Loucy (cell line): ENCODE data around the gene C17orf107.

Experiments used
- H2AFZ ChIP-seq: fragments of 200-600 bp; sonication (generic); 2 replicates; pipeline ENCODE4 v1.6.0; 2016; ENCODE audit warnings: antibody characterized with exemption, mild to moderate bottlenecking, low read length, moderate library complexity
- H3F3A ChIP-seq: fragments of 200-600 bp; 2 replicates; pipeline ENCODE4 v1.6.0; 2016; ENCODE audit warnings: antibody characterized with exemption, low read depth, mild to moderate bottlenecking
- H3K27me3 ChIP-seq: fragments of 200-600 bp; sonication (generic); 2 replicates; pipeline ENCODE4 v1.6.1; 2014; ENCODE audit warnings: low read length, mild to moderate bottlenecking; ENCODE audit not compliant: insufficient read depth, poor library complexity, severe bottlenecking
- H3K36me3 ChIP-seq: fragments of 200-600 bp; sonication (generic); 2 replicates; pipeline ENCODE4 v1.6.1; 2016; ENCODE audit warnings: low read length; ENCODE audit not compliant: insufficient read depth
- H3K4me1 ChIP-seq: fragments of 200-600 bp; sonication (generic); 2 replicates; pipeline ENCODE4 v1.5.1; 2014; ENCODE audit warnings: low read length, mild to moderate bottlenecking; ENCODE audit not compliant: insufficient read depth, poor library complexity, severe bottlenecking
- H3K4me2 ChIP-seq: fragments of 200-600 bp; sonication (generic); 2 replicates; pipeline ENCODE4 v1.6.0; 2014; ENCODE audit warnings: antibody characterized with exemption, low read length, low read depth, mild to moderate bottlenecking; ENCODE audit not compliant: poor library complexity, severe bottlenecking
- H3K4me3 ChIP-seq: fragments of 200-600 bp; sonication (generic); 2 replicates; pipeline ENCODE4 v1.5.1; 2014; ENCODE audit warnings: low read length, mild to moderate bottlenecking, mixed read lengths; ENCODE audit not compliant: poor library complexity, severe bottlenecking
- H3K79me2 ChIP-seq: fragments of 200-600 bp; sonication (generic); 2 replicates; pipeline ENCODE4 v1.6.1; 2014; ENCODE audit warnings: low read length; ENCODE audit not compliant: insufficient read depth
- H3K9ac ChIP-seq: fragments of 200-600 bp; sonication (generic); 2 replicates; pipeline ENCODE4 v1.6.0; 2014; ENCODE audit warnings: mild to moderate bottlenecking, low read depth, low read length, moderate library complexity; ENCODE audit not compliant: poor library complexity, severe bottlenecking
- H3K9me2 ChIP-seq: fragments of 200-600 bp; sonication (generic); replicated peaks from 2 replicates; pipeline ENCODE4 v1.6.1; 2016; ENCODE audit warnings: low read depth, low read length, mixed read lengths
- H3K9me3 ChIP-seq: fragments of 200-600 bp; sonication (generic); 2 replicates; pipeline ENCODE4 v1.6.1; 2014; ENCODE audit warnings: mild to moderate bottlenecking, antibody characterized with exemption, low read length, low read depth; ENCODE audit not compliant: insufficient read depth
- H4K20me1 ChIP-seq: fragments of 200-600 bp; sonication (generic); 2 replicates; pipeline ENCODE4 v1.6.0; 2014; ENCODE audit warnings: antibody characterized with exemption, low read length, mild to moderate bottlenecking; ENCODE audit not compliant: insufficient read depth, poor library complexity, severe bottlenecking
- CTCF ChIP-seq: fragments of 200-600 bp; sonication (generic); conservative IDR thresholded peaks from 2 replicates; pipeline ENCODE4 v1.5.1; 2014; ENCODE audit warnings: mild to moderate bottlenecking, antibody characterized with exemption, low read length
- EZH2phosphoT487 ChIP-seq: fragments of 200-600 bp; IDR thresholded peaks from 2 replicates; pipeline ENCODE4 v1.6.1; 2018; ENCODE audit warnings: antibody characterized with exemption, mild to moderate bottlenecking, moderate library complexity, borderline replicate concordance

Gene C17orf107

GRCh38 chr17:4940555-4941318 lies 41.4 kb downstream of the C17orf107 start:
- peaks cover 29% of the 10 kb centered on the region for H3F3A ChIP-seq
- H3K9ac ChIP-seq: peak overlapping the region; percentile 99
- H3K9me3 ChIP-seq: no peaks in the 10 kb centered on the region
- peaks cover 85% of the 10 kb centered on the region for H3K79me2 ChIP-seq
- peaks cover 77% of the 10 kb centered on the region for H3K4me1 ChIP-seq
- peak overlapping the region; percentile 90 for H3K4me3 ChIP-seq
- peak overlapping the region; percentile 61; the same call in 1 of the 2 replicates for H2AFZ ChIP-seq
- peaks cover 31% of the 10 kb centered on the region for H3K36me3 ChIP-seq
- TF ChIP-seq EZH2phosphoT487 (no peak), CTCF (no peak)
- H3K4me2 ChIP-seq: peak overlapping the region; percentile 96
- H3K9me2 ChIP-seq: no peaks in the 10 kb centered on the region
- no peaks in the 10 kb centered on the region for H3K27me3 ChIP-seq
- peaks cover 54% of the 10 kb centered on the region for H4K20me1 ChIP-seq

GRCh38 chr17:4941319-4941610 lies 41.9 kb downstream of the C17orf107 start:
- Histone ChIP-seq H3K4me1 (peaks cover 72% of the 10 kb centered on the region), H3K9ac (peak overlapping the region; percentile 99), H2AFZ (no peak overlapping the region), H3K4me3 (peak overlapping the region; percentile 90), H3K9me3 (no peaks in the 10 kb centered on the region), H3K4me2 (peak overlapping the region; percentile 96), H3K79me2 (peaks cover 87% of the 10 kb centered on the region), H3K27me3 (no peaks in the 10 kb centered on the region), H3F3A (peaks cover 31% of the 10 kb centered on the region), H3K9me2 (no peaks in the 10 kb centered on the region), H4K20me1 (peaks cover 59% of the 10 kb centered on the region), H3K36me3 (peaks cover 34% of the 10 kb centered on the region)
- TF ChIP-seq EZH2phosphoT487 (no peak), CTCF (no peak)

- no peak overlapping the region for H2AFZ ChIP-seq
- no peaks in the 10 kb centered on the region for H3K9me3 ChIP-seq
- H3F3A ChIP-seq: peaks cover 38% of the 10 kb centered on the region
- peak overlapping the region; percentile 90 for H3K4me3 ChIP-seq
- H3K36me3 ChIP-seq: peaks cover 47% of the 10 kb centered on the region
- no peak for TF ChIP-seq CTCF
- no peak for TF ChIP-seq EZH2phosphoT487
- peaks cover 91% of the 10 kb centered on the region for H3K79me2 ChIP-seq
- peak overlapping the region; percentile 99 for H3K9ac ChIP-seq
- no peaks in the 10 kb centered on the region for H3K9me2 ChIP-seq
- peaks cover 75% of the 10 kb centered on the region for H4K20me1 ChIP-seq
- H3K27me3 ChIP-seq: peaks cover 11% of the 10 kb centered on the region
- peak overlapping the region; percentile 96 for H3K4me2 ChIP-seq
- H3K4me1 ChIP-seq: peaks cover 58% of the 10 kb centered on the region
Measured at GRCh38 chr17:4942760-4943508, 43.6 kb downstream of the C17orf107 start.
